Right cardiac atrium (tissue), 5 donors: Measurements from ENCODE around the gene SEL1L3. TPM values are rescaled to one million over a fixed set of nuclear protein-coding genes. Genes with fewer than 3 reads are reported as not detected.

ENCODE experiments used
- ATAC-seq, 2 donors: fragments of 200-7000 bp; cut with Tn5 transposase; one replicate each; pipeline versions ENCODE4 v1.8.0 to v1.9.1; 2020; ENCODE audit warnings: moderate library complexity in 2 of 2, mild to moderate bottlenecking in 1 of 2
- DNase-seq, 3 donors: peaks; one replicate each; pipeline ENCODE4 v3.0.0-alpha.2; 2020
- H3K27ac ChIP-seq: one replicate; pipeline ENCODE4 v1.5.1; 2013; ENCODE audit warnings: mild to moderate bottlenecking, low read length, control low read depth, moderate library complexity
- H3K27me3 ChIP-seq: one replicate; pipeline ENCODE4 v1.6.1; 2013; ENCODE audit not compliant: control insufficient read depth, insufficient read depth
- H3K4me1 ChIP-seq: one replicate; pipeline ENCODE4 v1.6.1; 2013; ENCODE audit warnings: low read length; ENCODE audit not compliant: control insufficient read depth, insufficient read depth
- H3K4me3 ChIP-seq: one replicate; pipeline ENCODE4 v1.5.1; 2013; ENCODE audit warnings: low read length, control low read depth
- H3K9me3 ChIP-seq: one replicate; pipeline ENCODE4 v1.6.1; 2013; ENCODE audit warnings: low read length; ENCODE audit not compliant: control insufficient read depth
- WGBS: extraction: QIAGEN DNeasy Blood & Tissue Kit; methylation state at CpG from one replicate; pipeline ENCODE4 v1.1.7; 2013; 5-methylcytosine and 5-hydroxymethylcytosine counted together
- intact Hi-C, 4 donors: fragments of 100-400 bp; cut with DNase I; formaldehyde crosslinking; loops; one replicate each; pipeline versions ENCODE4 v1.11.0 to v1.14.0; 2022 to 2023
- polyA plus RNA-seq: library from polyadenylated mRNA; stranded (reverse); fragments of 200-250 nt; gene quantifications from one replicate; pipeline ENCODE4 v1.2.3, GENCODE V29; 2013
- total RNA-seq, 4 donors: library from RNA; stranded (reverse); fragmentation: NEBNext Ultra II Directional; extraction: Animal tissue kit (Norgen Biotek cat#: 25700); gene quantifications; one replicate each; pipeline ENCODE4 v1.2.1, GENCODE V29; 2021
- donor health status: healthy with polysubstance abuse.
- donor health status: DM: no; HTN: yes; CAD: no.
- donor health status: DM: no; HTN: no; CAD: no.
- donor health status: DM: no; HTN: yes; CAD: no; lungs with severe emphysema.
- donor health status: DM: yes; HTN: yes; CAD: no.

The SEL1L3 gene
- total and polyA plus RNA-seq, 5 donors = 1.7 to 3.1 (median 2.7) TPM

- Histone ChIP-seq H3K4me1 (no peaks in the 10 kb centered on the region), H3K27me3 (no peaks in the 10 kb centered on the region), H3K4me3 (no peak overlapping the region), H3K9me3 (no peaks in the 10 kb centered on the region), H3K27ac (no peak overlapping the region)
- ATAC-seq = no peak
- DNase-seq = no peak
- intact Hi-C loops = no loop called here
Observed at GRCh38 chr4:25801594-25801993, 61.2 kb downstream of the SEL1L3 start.

- ATAC-seq (no peak), DNase-seq (no peak)
- H3K4me1 ChIP-seq = no peaks in the 10 kb centered on the region
- no peak overlapping the region for H3K27ac ChIP-seq
- 89% methylated on average over 2 of the region's 2 CpGs for WGBS
- intact Hi-C loops = no loop called here
- H3K27me3 ChIP-seq = no peaks in the 10 kb centered on the region
- no peaks in the 10 kb centered on the region for H3K9me3 ChIP-seq
- no peak overlapping the region for H3K4me3 ChIP-seq
Observed at GRCh38 chr4:25800245-25800644, 62.5 kb downstream of the SEL1L3 start.

DNA sequence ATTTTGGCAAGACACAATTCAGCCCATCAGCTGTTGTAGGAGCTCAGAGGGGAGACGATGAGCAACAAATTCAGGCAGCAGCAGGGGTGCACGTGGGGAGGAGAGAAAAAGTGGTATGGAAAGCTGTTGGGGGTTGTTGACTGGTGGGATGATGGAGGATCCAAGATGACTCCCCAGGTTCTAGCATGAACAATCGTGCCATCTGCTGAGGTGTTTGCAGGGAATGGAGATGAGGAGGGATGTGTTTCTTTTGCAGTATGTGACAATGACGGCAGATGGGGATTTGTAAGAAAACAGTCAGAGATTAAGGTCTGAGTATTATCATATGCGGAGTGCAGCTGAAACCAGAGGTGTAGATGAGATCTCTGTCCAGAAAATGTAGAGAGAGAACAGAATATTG, 63.3 kb downstream of the SEL1L3 start:
- Histone ChIP-seq H3K4me1 (no peaks in the 10 kb centered on the region), H3K27me3 (no peaks in the 10 kb centered on the region), H3K27ac (no peak overlapping the region), H3K9me3 (no peaks in the 10 kb centered on the region), H3K4me3 (no peak overlapping the region)
- no peak for ATAC-seq
- WGBS = 81% methylated on average over 5 of the region's 5 CpGs
- DNase-seq = no peak
- intact Hi-C loops = no loop called here

DNA sequence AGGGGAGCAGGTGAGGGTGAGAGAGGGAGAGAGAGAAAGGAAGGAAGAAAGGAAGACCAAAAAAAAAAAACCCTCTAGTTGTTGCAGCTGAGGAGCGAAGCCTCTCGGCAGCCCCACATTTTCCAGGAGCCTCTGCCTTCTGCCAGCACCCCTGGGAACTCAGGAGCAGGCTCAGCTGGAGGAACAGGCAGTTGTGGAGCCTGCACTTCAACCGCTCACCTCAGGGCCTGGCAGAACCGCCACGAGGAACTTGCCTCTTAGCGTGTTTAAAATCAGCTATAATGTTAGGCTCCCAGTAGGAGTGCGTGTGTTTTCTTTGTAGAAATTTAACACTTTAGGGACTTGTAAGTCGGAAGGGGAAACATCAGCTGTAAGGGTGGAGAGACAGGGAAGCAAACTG, 65.7 kb downstream of the SEL1L3 start:
- H3K27ac ChIP-seq = no peak overlapping the region
- DNase-seq = no peak
- no peaks in the 10 kb centered on the region for H3K9me3 ChIP-seq
- 64% methylated on average over 8 of the region's 8 CpGs for WGBS
- ATAC-seq = no peak
- no peak overlapping the region for H3K4me3 ChIP-seq
- intact Hi-C loops = no loop called here
- no peaks in the 10 kb centered on the region for H3K27me3 ChIP-seq
- no peaks in the 10 kb centered on the region for H3K4me1 ChIP-seq

DNA sequence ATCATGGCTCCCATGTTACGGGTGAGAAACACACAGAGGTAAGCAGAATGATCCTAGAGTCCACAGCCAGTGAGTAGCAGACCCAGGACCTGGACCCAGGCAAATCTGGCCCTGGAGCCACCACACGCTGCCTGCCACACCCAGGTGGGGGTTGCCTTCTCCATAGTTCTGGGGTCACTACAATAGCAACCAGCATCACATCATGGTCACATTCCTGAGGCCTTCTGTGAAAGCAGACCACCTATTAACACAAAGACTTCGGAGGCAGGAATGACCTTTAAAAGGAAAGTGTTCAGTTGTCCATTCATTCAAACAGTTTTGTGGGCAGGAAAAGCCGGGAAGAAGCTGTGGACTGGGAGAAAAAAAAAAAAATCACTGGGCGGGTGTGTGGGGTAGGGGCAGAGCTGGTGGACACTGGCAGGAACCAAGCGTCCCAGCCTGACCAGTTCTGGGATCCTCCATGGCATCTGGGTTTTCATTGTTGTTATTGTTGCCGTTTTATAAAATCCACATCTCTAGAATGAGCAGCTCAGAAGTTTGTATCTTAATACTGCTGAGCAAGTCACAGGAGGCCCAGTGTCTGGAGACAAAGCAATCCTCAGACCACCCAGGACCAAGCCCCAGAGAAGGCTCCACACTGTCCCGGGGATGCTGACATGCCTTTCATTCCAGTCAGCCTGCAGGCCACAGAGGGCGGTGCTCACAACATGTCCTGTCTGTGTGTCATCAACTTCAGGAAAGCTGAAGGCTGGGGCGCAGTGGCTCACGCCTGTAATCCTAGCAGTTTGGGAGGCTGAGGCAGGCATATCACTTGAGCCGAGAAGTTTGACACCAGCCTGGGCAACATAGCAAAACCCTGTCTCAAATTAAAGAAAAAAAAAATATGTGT, 67.0 kb downstream of the SEL1L3 start:
- DNase-seq = no peak
- intact Hi-C loops = no loop called here
- WGBS = 75% methylated on average over 12 of the region's 12 CpGs
- no peak overlapping the region for H3K27ac ChIP-seq
- ATAC-seq = peak in 1 of 2 donors; percentile 34
- no peaks in the 10 kb centered on the region for H3K4me1 ChIP-seq
- no peaks in the 10 kb centered on the region for H3K27me3 ChIP-seq
- H3K9me3 ChIP-seq = no peaks in the 10 kb centered on the region
- H3K4me3 ChIP-seq = no peak overlapping the region

DNA sequence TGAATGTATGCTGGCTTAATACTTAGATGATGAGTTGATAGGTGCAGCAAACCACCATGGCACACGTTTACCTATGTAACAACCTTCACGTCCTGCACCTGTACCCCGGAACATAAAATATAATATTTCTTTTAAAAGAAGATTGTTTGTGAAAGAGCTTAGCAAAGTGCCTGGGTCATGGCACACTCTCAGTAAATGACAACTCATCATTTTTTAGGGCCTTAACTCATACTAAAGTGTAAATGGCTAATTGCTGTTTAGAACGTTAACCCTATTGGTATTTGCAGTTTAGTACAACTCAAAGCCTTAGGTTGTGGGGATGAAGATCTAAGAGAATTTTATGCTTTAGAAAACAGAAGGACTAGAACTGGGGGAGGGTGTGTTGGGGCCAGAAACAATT, 67.7 kb downstream of the SEL1L3 start:
- H3K27me3 ChIP-seq = no peaks in the 10 kb centered on the region
- no peak overlapping the region for H3K27ac ChIP-seq
- H3K9me3 ChIP-seq = no peaks in the 10 kb centered on the region
- ATAC-seq (no peak), DNase-seq (no peak)
- H3K4me1 ChIP-seq = no peaks in the 10 kb centered on the region
- intact Hi-C loops = no loop called here
- H3K4me3 ChIP-seq = no peak overlapping the region
- 98% methylated on average over 4 of the region's 4 CpGs for WGBS

DNA sequence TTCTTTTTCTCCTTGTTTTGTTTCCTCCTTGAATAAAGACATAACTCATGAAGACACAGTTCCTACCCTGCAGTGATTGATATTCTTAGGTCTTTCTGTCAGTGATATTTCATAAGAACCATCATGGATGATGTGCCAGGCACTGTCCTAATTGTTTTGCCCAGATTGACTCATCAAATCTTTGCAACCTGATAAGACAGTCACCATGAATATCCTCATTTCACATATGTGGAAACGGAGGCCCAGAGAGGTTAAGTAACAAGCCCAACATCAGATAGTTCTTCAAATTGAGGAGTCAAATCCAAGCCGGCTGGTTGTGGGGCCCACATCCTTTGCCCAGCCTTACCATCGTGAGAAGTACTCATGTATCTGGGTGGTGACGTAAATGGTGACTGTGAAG, 69.9 kb downstream of the SEL1L3 start:
- DNase-seq (no peak), ATAC-seq (no peak)
- intact Hi-C loops = no loop called here
- Histone ChIP-seq H3K4me3 (no peak overlapping the region), H3K9me3 (no peaks in the 10 kb centered on the region), H3K27ac (no peak overlapping the region), H3K4me1 (no peaks in the 10 kb centered on the region), H3K27me3 (no peaks in the 10 kb centered on the region)
- WGBS = 94% methylated on average over 4 of the region's 4 CpGs

DNA sequence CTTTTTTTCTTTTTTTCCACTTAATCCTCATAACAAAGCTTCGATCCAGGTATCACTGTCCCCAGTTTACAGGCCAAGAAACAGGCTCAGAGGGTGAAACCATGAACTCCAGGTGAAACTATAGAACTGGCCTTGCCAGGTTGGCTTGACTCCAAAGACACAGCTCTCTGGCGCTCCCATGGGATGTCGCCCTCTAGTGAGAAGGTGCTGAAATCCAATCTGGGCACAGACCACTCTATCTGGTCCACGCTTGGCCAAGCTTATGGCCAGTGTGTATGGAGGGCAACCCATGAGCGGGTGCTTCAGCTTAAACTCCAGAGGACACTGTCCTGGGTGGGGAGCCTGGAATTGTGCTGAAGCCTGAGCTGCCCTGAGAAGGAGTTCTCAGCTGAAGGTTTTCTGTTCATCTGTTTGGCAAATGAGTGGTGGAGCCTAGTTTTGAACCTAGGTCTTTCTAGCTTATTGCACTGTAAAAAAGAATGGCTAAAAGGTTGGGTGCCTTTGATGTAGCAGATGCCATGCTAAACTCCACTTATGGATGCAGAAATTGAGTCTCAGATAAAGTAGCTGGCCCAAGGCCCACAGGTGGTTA, 70.5 kb downstream of the SEL1L3 start:
- H3K27me3 ChIP-seq = no peaks in the 10 kb centered on the region
- no peak overlapping the region for H3K4me3 ChIP-seq
- H3K27ac ChIP-seq = no peak overlapping the region
- H3K4me1 ChIP-seq = no peaks in the 10 kb centered on the region
- intact Hi-C loops = no loop called here
- DNase-seq = no peak
- H3K9me3 ChIP-seq = no peaks in the 10 kb centered on the region
- 84% methylated on average over 5 of the region's 5 CpGs for WGBS
- peak in 1 of 2 donors; percentile 33 for ATAC-seq

DNA sequence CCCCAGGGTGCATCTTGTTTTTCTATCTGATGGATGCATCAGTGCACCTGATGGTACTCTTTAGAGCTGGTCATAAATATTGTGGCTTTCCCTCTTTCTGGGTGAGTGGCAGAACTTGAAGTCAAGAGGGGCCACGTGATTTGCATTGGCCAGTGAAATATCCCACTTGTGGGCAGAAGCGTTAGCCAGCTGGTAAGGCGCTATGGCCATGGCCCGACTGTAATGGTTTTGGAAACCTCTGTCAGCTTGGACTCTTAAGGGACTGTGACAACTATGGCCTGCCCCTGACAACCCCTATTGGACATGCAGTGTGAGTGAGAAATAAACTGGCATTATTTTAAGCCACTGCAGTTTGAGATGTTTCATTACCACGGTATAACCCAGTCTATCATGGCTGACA, 72.8 kb downstream of the SEL1L3 start:
- intact Hi-C loops = no loop called here
- H3K4me3 ChIP-seq = no peak overlapping the region
- DNase-seq (no peak), ATAC-seq (no peak)
- H3K27ac ChIP-seq = no peak overlapping the region
- H3K9me3 ChIP-seq = no peaks in the 10 kb centered on the region
- 94% methylated on average over 5 of the region's 5 CpGs for WGBS
- no peaks in the 10 kb centered on the region for H3K27me3 ChIP-seq
- no peaks in the 10 kb centered on the region for H3K4me1 ChIP-seq

DNA sequence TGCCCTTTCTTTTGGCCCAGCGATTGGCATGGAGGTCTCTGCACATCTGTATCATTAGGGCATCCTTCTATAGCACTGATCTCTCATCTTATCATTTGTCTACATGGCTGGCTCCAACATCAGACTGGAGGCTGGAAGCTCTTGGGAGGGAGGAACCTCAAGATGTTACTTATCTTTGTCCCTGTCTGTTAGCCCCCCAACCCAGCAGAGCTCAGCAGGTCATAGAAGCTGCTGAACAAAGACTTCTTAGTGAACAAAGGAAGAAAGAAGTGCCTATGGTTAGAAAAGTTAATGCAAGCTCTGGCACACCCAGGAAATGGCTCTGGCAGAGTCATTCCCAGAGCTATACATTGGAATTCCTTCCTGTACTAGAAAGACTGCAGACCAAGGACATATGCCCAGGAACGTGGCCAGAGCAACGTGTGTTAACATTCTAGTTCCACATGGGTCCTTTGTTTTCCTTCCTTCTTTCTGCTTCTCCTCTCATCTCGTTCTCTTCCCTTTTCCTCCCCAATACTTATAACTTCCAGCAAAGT, 74.0 kb downstream of the SEL1L3 start:
- H3K4me3 ChIP-seq = no peak overlapping the region
- WGBS = 82% methylated on average over 4 of the region's 4 CpGs
- no peaks in the 10 kb centered on the region for H3K27me3 ChIP-seq
- no peaks in the 10 kb centered on the region for H3K9me3 ChIP-seq
- DNase-seq (no peak), ATAC-seq (no peak)
- no peaks in the 10 kb centered on the region for H3K4me1 ChIP-seq
- intact Hi-C loops = no loop called here
- no peak overlapping the region for H3K27ac ChIP-seq

DNA sequence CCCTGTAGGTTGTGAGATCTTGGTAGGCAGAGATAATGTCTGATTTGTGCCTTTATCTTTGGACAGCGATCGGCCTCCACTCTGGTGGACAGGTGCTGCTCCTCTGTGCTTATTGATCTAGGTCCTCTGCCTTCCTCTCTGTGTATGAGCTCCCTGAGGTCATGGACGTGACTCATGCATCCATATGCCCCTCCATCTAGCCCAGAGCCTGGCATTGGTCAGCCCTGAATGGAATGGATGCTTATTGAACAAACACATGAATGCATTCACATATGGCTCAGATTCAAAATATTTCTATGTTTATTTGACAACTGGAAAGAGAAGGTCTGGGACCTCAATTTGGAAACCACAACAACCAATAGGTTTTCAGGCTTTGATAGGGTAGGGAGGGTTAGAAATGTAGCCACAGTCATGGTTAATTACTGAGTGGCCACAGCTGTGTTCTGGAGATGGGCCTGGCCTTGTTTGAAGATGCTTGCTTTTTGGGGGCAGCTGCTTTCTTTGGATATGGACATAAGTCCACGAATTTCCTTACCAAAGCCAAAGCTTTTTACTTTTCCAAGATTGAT, 76.2 kb downstream of the SEL1L3 start:
- intact Hi-C loops = no loop called here
- DNase-seq = no peak
- Histone ChIP-seq H3K27ac (no peak overlapping the region), H3K9me3 (no peaks in the 10 kb centered on the region), H3K4me3 (no peak overlapping the region), H3K27me3 (no peaks in the 10 kb centered on the region), H3K4me1 (no peaks in the 10 kb centered on the region)
- ATAC-seq = no peak
- 88% methylated on average over 4 of the region's 4 CpGs for WGBS
